GM19452 (cell line): Measurements from ENCODE around the gene PTPA.

ENCODE experiments used
- ATAC-seq: cut with Tn5 transposase; IDR thresholded peaks from one replicate; pipeline ENCODE4 v1.9.1; 2021; ENCODE audit not compliant: unreplicated experiment

PTPA gene

GRCh38 chr9:129136446-129137035, 25.3 kb downstream of the PTPA start:
- ATAC-seq, result no peak

GRCh38 chr9:129137292-129138143, 26.3 kb downstream of the PTPA start:
- ATAC-seq, result no peak

GRCh38 chr9:129138144-129138462, 26.9 kb downstream of the PTPA start:
- ATAC-seq, result no peak

- ATAC-seq, result no peak
Measured at GRCh38 chr9:129138476-129139232, 27.4 kb downstream of the PTPA start.

- no peak for ATAC-seq
Measured at GRCh38 chr9:129139233-129139992, 28.2 kb downstream of the PTPA start.

- peak; percentile 54 for ATAC-seq
Measured at GRCh38 chr9:129139993-129140396, 28.8 kb downstream of the PTPA start.

- ATAC-seq, result peak; percentile 20
Measured at GRCh38 chr9:129140397-129141065, 29.3 kb downstream of the PTPA start.

- no peak for ATAC-seq
Measured at GRCh38 chr9:129141066-129142041, 30.1 kb downstream of the PTPA start.

- ATAC-seq, result no peak
Measured at GRCh38 chr9:129142138-129142935, 31.1 kb downstream of the PTPA start.

GRCh38 chr9:129143031-129143927, 32.1 kb downstream of the PTPA start:
- ATAC-seq, result no peak

- no peak for ATAC-seq
Measured at GRCh38 chr9:129145316-129145715, 34.1 kb downstream of the PTPA start.

- no peak for ATAC-seq
Measured at GRCh38 chr9:129145841-129146292, 34.7 kb downstream of the PTPA start.

GRCh38 chr9:129146441-129146941, 35.3 kb downstream of the PTPA start:
- no peak for ATAC-seq

GRCh38 chr9:129148463-129149204, 37.4 kb downstream of the PTPA start:
- ATAC-seq, result no peak

GRCh38 chr9:129149442-129149841, 38.2 kb downstream of the PTPA start:
- ATAC-seq, result no peak

GRCh38 chr9:129150122-129150521, 38.9 kb downstream of the PTPA start:
- no peak for ATAC-seq
